Ascending aorta (tissue), 2 donors: ENCODE measurements around the gene ZDHHC5. TPM values are rescaled to one million over a fixed set of nuclear protein-coding genes. Genes with fewer than 3 reads are reported as not detected.
"Not testable (repeated sequence)": the region's sequence is repeated elsewhere in the genome, so short reads cannot be mapped to it uniquely, and the experiment has no call there.

Source experiments
- DNase-seq, 2 donors: peaks; one replicate each; pipeline ENCODE4 v3.0.0-alpha.2; 2019; ENCODE audit warnings: low spot score in 2 of 2
- H3K27ac ChIP-seq, 2 donors: fragments of 200-600 bp; sonication (generic); one replicate each; pipeline ENCODE4 v1.5.1; 2016 to 2017; ENCODE audit warnings: mild to moderate bottlenecking in 1 of 2
- H3K27me3 ChIP-seq: fragments of 200-600 bp; sonication (generic); one replicate; pipeline ENCODE4 v1.5.1; 2017
- H3K36me3 ChIP-seq, 2 donors: fragments of 200-600 bp; sonication (generic); one replicate each; pipeline ENCODE4 v1.5.1; 2016
- H3K4me1 ChIP-seq, 2 donors: fragments of 200-600 bp; sonication (generic); one replicate each; pipeline ENCODE4 v1.5.1; 2016 to 2017; ENCODE audit warnings: mild to moderate bottlenecking in 1 of 2
- H3K4me3 ChIP-seq, 2 donors: fragments of 200-600 bp; sonication (generic); one replicate each; pipeline ENCODE4 v1.5.1; 2016 to 2017; ENCODE audit warnings: mild to moderate bottlenecking in 1 of 2
- H3K9me3 ChIP-seq, 2 donors: fragments of 200-600 bp; sonication (generic); one replicate each; pipeline ENCODE4 v1.5.1; 2016
- CTCF ChIP-seq, 3 experiments: fragments of 200-600 bp in 2 of 3; fragments of 450-650 bp in 1 of 3; sonication (generic) in 2 of 3; IDR thresholded peaks; one replicate each; pipeline ENCODE4 v1.5.1; 2016 to 2019; ENCODE audit warnings: antibody characterized with exemption in 3 of 3, mild to moderate bottlenecking in 1 of 3, moderate library complexity in 1 of 3
- intact Hi-C: fragments of 100-400 bp; cut with DNase I; formaldehyde crosslinking; loops from one replicate; pipeline ENCODE4 v1.15.1; 2023
- total RNA-seq: library from RNA; depleted of rRNA; stranded (reverse); fragments of >200 nt; gene quantifications from one replicate; pipeline ENCODE4 v1.1.0, GENCODE V29; 2016

ZDHHC5 gene
- total RNA-seq, 1 donor from 2014 or later: 26.2 TPM

GRCh38 chr11:57712256-57713150, 44.6 kb downstream of the ZDHHC5 start, which contains the start of gene TMX2:
Gene TMX2 (plus strand): TSS chr11:57712593. CDS start chr11:57712619, 26 bp downstream.
- H3K9me3 ChIP-seq: no peaks in the 10 kb centered on the region
- peaks cover 16 to 29% of the 10 kb centered on the region in 2 donors for H3K4me1 ChIP-seq
- no peaks in the 10 kb centered on the region for H3K27me3 ChIP-seq
- peak within 1 kb of the TSS; percentile 82 to 89 for H3K27ac ChIP-seq
- TF ChIP-seq CTCF (IDR thresholded peaks at IDR 0.05): no peak
- peak; percentile 80 to 97 for DNase-seq
- intact Hi-C loops: loop anchor here (1.0 to 2.0 kb wide), 6 partner anchors 29 to 182 kb away; partner anchors contain the start of genes CLP1, CTNND1, SELENOH and TIMM10
- peak within 1 kb of the TSS; percentile 79 to 85 for H3K4me3 ChIP-seq
- no peaks in the 10 kb centered on the region for H3K36me3 ChIP-seq

DNA sequence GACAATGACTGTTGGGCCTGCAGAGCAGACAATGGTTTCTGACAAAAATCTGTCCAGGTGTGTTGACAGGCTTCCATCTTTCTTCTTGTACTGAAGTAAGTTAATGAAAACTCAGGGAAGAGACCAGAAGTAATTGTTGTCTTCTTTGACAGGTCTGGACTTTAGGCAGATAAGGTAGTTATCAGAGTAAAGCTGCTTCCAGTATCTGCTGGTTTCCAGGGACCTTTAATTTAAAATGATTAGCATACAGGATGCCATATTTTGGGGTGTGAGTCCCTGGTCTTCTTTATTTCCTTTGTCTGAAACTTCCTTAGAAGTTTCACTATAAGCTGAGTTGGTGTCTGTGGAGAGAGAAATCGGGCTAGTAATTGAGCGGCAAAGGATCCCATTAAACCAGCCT, 45.9 kb downstream of the ZDHHC5 start:
- Histone ChIP-seq H3K27me3 (no peaks in the 10 kb centered on the region), H3K4me3 (peak overlapping the region in 1 of 2 donors; percentile 85)
- intact Hi-C loops: loop anchor here (2.0 kb wide), 2 partner anchors 57 to 87 kb away; partner anchors contain the start of gene CLP1

DNA sequence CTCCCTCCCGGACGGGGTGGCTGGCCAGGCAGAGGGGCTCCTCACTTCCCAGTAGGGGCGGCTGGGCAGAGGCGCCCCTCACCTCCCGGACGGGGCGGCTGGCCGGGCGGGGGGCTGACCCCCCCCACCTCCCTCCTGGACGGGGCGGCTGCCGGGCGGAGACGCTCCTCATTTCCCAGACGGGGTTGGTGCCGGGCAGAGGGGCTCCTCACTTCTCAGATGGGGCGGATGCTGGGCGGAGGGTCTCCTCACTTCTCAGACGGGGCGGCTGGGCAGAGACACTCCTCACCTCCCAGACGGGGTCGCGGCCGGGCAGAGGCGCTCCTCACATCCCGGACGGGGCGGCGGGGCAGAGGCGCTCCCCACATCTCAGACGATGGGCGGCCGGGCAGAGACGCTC, 48.8 kb downstream of the ZDHHC5 start:
- H3K27ac ChIP-seq, intact Hi-C loops, H3K9me3 ChIP-seq, H3K4me3 ChIP-seq, H3K27me3 ChIP-seq, DNase-seq, H3K36me3 ChIP-seq: not testable (repeated sequence)
- H3K4me1 ChIP-seq: peaks cover 9 to 20% of the 10 kb centered on the region in 2 donors

More for the DNA sequence above, 45.9 kb downstream of the ZDHHC5 start:
- Histone ChIP-seq H3K36me3 (no peaks in the 10 kb centered on the region), H3K9me3 (no peaks in the 10 kb centered on the region), H3K27ac (no peak overlapping the region), H3K4me1 (peaks cover 16 to 29% of the 10 kb centered on the region in 2 donors)
- TF ChIP-seq CTCF (IDR thresholded peaks at IDR 0.05): no peak
- no peak for DNase-seq

DNA sequence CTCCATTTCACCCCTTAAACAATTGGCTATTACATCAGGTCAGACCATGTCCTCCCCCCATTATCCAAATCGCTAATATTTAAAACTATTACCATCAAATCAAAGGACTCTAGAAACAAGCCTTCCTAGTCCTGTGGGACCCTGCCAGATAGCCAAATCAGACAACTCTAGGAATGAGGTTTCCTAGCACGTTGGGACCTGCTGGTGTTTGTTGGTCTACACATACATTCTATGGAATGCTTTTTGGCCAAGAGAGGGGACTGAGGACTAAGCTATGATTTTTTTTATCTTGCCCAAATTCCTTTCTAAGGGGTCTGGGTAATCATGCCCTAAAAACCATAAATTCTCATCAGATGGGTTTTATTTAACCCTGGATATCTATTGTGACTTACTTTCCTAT, 59.3 kb downstream of the ZDHHC5 start:
- intact Hi-C loops: no loop called here
- no peak overlapping the region for H3K4me3 ChIP-seq
- TF ChIP-seq CTCF (IDR thresholded peaks at IDR 0.05): no peak
- H3K4me1 ChIP-seq: no peaks in the 10 kb centered on the region
- H3K36me3 ChIP-seq: peaks cover 0 to 8% of the 10 kb centered on the region in 2 donors
- no peak overlapping the region for H3K27ac ChIP-seq
- no peaks in the 10 kb centered on the region for H3K27me3 ChIP-seq
- no peaks in the 10 kb centered on the region for H3K9me3 ChIP-seq
- no peak for DNase-seq

DNA sequence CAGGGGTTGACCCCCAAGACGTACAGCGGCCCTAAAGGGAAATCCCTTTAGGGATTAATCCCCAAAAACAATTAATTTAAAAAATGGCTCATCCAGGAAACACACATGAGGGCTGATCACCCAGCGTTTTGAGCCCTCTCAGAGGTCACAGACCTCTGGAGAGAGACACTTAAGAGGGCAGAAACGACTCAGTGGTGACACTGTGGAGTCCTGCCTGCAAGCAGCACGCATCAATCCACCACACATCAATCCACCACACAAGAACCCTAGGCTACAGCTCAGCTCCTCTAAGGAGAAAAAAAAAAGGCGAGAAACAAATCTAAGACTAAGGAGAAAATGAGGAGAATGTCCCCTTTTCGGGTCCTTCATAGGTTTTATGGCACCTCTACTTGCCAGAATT, 60.9 kb downstream of the ZDHHC5 start:
- Histone ChIP-seq H3K9me3 (no peaks in the 10 kb centered on the region), H3K27me3 (no peaks in the 10 kb centered on the region), H3K4me3 (no peak overlapping the region), H3K4me1 (no peaks in the 10 kb centered on the region), H3K27ac (no peak overlapping the region), H3K36me3 (peaks cover 0 to 8% of the 10 kb centered on the region in 2 donors)
- intact Hi-C loops: no loop called here
- TF ChIP-seq CTCF (IDR thresholded peaks at IDR 0.05): no peak
- DNase-seq: no peak

GRCh38 chr11:57729479-57729878, 61.6 kb downstream of the ZDHHC5 start:
- no peak for TF ChIP-seq CTCF (IDR thresholded peaks at IDR 0.05)
- Histone ChIP-seq H3K9me3 (no peaks in the 10 kb centered on the region), H3K27ac (no peak overlapping the region), H3K36me3 (peaks cover 3 to 11% of the 10 kb centered on the region in 2 donors), H3K27me3 (no peaks in the 10 kb centered on the region), H3K4me1 (no peaks in the 10 kb centered on the region), H3K4me3 (no peak overlapping the region)
- intact Hi-C loops: no loop called here
- no peak for DNase-seq
